HG03159 (cell line): ENCODE results near the gene ARL6IP5.
A peak's percentile ranks its signal among the peaks of the same experiment; 100 is the strongest.

Experiments used
- ATAC-seq: cut with Tn5 transposase; IDR thresholded peaks from one replicate; pipeline ENCODE4 v1.9.1; 2021; ENCODE audit warnings: mild to moderate bottlenecking, moderate library complexity; ENCODE audit not compliant: unreplicated experiment

Gene ARL6IP5

DNA sequence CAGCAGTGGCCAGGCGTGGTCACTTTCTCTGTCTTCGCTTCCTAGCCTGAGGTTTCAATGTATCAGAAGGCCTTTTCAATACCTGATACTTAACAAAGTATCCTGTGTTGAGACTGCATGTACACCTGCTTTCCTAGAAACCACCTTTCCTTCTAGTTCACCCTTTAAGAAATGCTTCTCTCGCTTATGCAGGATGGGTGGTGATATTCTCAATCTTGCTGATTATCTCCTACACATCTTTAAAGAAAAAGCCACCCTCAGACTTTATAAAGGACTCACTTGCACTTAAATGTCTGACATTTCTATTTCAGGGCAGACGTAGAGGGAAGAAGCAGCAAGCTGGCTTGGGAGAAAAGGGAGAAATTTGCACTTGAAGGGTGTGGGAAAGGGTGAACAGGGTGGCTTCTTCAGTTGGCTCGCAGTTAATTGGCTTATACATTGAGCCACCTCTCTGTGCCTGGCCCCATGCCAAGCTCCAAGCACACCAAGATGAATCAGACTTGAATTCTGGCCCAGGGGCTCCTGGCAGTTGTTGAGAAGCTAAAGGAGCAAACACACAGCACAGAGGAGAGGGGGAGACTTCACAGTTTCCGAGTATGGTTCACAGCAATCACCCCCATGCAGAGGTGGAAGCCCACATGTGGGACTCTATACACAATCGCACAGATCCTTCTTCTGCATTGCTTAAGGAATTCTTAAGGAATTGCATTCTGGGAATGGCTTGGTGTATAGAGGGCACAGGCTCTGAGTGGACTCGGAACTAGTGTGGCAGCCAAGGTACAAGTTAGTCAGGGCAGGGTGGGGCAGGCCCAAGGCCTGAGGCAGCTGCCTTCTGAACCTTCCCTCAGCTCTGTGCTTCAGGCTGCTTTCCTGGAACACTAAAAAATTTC is 1.3 kb downstream of the ARL6IP5 start:
- ATAC-seq = no peak

DNA sequence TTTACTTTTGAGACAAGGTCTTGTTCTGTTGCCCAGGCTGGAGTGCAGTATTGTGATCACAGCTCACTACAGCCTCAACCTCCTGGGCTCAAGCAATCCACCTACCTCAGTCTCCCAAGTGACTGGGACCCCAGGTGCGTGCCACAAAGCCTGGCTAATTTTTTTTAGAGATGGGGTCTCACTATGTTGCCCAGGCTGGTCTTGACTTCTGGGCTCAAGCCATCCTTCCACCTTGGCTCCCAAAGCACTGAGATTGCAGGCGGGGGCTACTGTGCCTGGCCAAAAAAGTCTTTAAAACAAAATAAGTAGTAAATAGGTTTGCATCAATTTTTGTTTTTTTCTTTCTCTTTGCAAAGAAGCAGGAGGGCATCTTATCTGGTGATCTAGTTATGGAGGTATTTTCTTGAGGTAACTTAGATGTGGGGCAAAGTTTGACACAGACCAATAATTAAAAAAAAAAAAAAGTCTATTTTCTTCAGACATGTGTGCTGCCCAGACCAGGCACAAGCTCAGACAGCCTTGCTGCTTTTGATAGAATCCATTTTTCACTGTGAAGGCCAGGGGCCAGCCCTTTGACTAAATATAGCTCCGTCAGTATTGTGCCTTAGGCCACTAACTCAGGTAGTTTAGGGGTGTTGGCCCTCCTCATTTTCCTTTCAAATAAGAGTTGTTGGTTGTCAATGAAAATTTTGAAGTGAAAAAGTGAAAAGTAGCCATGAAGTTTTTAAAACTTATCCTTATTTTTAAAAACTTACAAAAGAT is 2.5 kb downstream of the ARL6IP5 start:
- no peak for ATAC-seq

GRCh38 chr3:69088063-69088462 is 3.3 kb downstream of the ARL6IP5 start:
- ATAC-seq = no peak

- ATAC-seq = no peak
These were observed 5.3 kb downstream of the ARL6IP5 start for GRCh38 chr3:69090021-69090420.

- no peak for ATAC-seq
These were observed 6.8 kb downstream of the ARL6IP5 start for GRCh38 chr3:69091389-69092029.

DNA sequence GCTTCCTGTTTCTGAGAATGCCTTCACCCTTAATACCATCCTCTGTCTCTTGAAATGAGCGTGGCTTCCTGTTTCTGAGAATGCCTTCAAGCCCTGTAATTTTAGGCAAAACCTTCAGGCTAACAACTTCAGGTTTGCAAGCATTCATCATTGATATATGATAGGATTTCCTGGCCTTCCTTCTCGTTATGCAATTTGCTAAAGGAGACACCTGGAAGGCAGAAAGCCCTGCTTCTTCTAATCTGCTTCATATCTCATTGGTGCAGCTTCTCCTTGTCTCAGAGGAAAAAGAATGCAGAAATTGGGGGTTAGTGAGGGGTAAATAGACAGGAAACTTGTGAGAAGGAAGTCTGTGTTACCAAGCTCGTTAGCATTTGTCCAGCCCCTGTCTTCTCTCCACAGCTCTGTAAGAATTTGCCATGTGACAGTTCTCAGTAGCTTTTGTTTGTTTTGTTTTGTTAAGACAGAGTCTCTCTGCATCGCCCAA is 7.3 kb downstream of the ARL6IP5 start:
- ATAC-seq = peak; percentile 80

GRCh38 chr3:69094467-69095205 is 9.9 kb downstream of the ARL6IP5 start:
- no peak for ATAC-seq

GRCh38 chr3:69095636-69096035 is 10.9 kb downstream of the ARL6IP5 start:
- no peak for ATAC-seq

GRCh38 chr3:69096299-69096698 is 11.6 kb downstream of the ARL6IP5 start:
- ATAC-seq = no peak

- no peak for ATAC-seq
These were observed 12.8 kb downstream of the ARL6IP5 start for GRCh38 chr3:69097407-69098086.

DNA sequence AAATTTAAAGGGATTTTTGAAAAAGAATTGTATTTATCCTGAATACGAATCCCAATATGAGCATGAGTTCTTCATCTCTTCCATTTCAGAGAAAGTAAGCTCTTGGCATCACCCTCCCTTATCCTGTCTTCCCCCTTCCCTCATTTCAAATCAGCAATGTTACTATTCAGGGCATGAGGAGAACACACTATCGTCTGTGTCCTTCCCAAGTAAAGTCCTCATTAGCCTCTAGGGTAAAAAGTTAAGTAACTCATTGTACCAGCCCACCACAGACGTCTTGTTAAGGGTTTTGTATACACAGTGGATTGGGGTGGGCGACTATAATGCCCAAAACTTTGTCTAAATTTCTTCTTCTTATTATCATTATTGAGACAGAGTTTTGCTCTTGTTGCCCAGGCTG is 14.8 kb downstream of the ARL6IP5 start:
- ATAC-seq = no peak

DNA sequence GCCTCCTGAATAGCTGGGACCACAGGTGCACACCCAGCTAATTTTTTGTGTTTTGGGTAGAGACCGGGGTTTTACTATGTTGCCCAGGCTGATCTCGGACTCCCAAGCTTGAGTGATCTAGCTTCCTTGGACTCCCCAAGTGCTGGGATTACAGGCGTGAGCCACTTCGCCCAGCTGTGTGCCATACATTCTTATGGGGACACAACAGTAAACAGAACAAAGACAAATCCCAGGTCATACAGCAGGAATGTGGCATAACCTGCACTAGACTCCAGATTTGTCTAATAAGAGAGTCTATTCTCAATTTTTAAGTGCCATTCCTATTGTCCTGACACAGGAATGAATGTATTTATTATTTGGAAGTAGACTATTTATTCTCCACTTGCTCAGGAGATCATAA is 17.6 kb downstream of the ARL6IP5 start:
- ATAC-seq = no peak

DNA sequence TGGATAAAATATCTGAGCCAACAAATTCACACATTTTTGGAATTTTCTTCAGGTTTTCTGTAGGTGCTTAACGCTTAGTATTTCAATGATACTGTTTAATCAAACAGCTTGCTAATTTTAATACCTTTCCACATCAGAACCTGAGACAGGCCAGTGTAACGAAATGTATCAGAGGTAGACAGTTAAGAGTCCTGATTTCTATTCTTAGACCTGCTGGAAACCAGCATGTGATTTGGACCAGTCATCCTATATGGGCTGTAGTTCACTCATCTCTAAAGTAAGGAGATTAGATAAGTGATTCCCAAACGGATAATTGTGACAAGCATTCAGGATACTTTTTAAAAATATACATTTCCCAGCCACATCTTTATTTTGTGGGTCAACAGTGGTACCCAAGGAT is 18.4 kb downstream of the ARL6IP5 start:
- ATAC-seq = no peak

DNA sequence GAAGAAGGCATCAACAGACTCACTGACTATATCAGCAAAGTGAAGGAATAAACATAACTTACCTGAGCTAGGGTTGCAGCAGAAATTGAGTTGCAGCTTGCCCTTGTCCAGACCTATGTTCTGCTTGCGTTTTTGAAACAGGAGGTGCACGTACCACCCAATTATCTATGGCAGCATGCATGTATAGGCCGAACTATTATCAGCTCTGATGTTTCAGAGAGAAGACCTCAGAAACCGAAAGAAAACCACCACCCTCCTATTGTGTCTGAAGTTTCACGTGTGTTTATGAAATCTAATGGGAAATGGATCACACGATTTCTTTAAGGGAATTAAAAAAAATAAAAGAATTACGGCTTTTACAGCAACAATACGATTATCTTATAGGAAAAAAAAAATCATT is 19.8 kb downstream of the ARL6IP5 start:
- ATAC-seq = no peak

GRCh38 chr3:69105320-69105719 is 20.6 kb downstream of the ARL6IP5 start:
- ATAC-seq = no peak

DNA sequence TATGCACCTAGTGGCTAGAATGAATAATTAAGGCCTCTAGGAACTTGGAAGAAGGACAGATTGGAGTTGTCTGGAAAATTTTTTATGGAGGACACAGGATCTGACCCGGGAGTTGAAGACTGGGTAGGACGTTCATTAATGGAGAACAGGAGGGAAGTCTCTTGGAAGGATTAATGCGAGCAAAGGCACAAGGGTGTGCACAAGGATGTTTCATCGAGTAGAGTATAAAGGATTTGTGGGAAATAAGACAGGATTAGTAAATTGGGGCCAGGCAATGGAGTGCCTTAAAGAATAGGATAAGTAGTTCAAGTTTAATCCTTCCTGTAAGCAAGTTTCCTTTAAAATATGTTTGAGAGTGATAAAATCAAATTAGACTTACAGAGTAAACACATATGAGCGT is 23.1 kb downstream of the ARL6IP5 start:
- ATAC-seq = no peak

- no peak for ATAC-seq
These were observed 24.1 kb downstream of the ARL6IP5 start for GRCh38 chr3:69108811-69109210.

DNA sequence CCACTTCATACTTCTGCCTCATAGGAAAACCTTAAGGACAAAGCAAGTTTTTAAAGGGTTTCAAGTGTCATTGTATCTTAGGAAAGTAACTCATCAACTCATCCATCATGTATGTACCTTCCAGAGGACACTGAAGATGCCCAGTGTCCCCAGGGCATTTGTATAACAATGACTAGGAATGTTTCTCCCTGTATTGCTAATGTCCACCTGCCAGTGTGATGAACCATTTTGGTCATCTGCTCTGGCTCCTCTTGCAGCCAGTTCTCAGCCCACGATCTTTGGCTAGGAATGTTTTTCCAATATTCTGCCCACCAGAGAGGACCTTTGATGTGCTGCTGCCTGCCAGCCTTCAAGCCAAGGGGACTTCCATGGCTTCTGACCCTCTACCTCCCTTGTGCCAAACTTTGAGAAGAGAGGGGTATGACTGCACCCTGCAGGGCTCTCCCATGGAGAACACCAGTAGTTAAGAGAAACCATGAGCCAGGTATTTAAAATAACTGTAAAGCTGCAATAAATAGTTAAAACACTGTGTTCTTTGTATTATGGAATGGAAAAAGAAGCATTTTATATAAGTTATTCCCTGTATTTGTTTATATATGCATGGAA is 26.3 kb downstream of the ARL6IP5 start:
- ATAC-seq = no peak

DNA sequence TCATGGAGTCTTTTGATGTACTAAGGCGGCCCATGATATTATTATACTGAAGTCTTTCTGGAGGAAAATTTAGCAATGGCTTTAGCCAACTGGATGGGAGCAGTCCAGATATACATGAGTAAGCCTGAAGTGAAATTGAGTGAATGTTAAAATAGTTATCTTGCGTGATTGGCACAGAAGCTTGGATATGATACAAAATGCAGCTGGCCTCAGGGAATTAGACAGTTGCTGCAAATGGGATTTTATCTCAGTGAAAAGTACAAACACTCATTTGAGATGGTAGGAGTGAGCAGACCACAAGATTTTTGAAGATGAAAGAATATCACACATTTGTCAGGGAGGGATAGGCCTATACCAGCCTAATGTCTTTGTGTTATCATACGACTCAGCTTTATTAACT is 28.8 kb downstream of the ARL6IP5 start:
- no peak for ATAC-seq

DNA sequence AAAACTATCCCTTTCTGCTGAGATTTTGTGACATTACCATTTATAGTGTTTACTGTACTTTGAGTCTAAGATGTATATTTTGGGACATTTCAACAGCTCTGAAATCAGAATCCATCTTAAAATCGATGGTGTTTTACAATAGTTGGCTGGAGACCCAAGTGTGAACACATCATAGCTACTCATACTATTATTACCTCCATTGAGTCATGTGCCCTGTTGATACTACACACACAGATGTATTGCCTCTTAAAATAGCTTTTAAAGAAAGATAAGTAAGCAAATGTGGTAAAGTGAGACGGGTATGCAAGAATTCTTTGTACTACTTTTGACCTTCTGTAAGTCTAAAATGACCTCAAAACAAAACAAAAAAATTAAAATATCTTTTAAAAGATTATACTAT is 31.0 kb downstream of the ARL6IP5 start:
- no peak for ATAC-seq
